MCF 10A (cell line): Measurements from ENCODE around the gene SYNCRIP. TPM values are rescaled to one million over a fixed set of nuclear protein-coding genes. Genes with fewer than 3 reads are reported as not detected.

Source experiments
- BruUV-seq: library from RNA; stranded (reverse); fragments of 400-500 nt; replicated peaks from 2 replicates; lab custom pipeline; 2021; lab: Mats Ljungman, UMichigan
- CTCF ChIA-PET: fragments of 300-600 bp; sonication (Branson Sonifier 250); formaldehyde crosslinking; extraction: SDS; loops from one replicate; lab custom pipeline; 2021; ENCODE audit warnings: antibody characterized with exemption, inconsistent platforms; lab: Yijun Ruan, JAX
- POLR2A ChIA-PET: fragments of 300-600, 350-650 bp; sonication (Branson Sonifier 250); formaldehyde crosslinking; extraction: SDS; loops from one replicate; lab custom pipeline; 2020; ENCODE audit warnings: antibody characterized with exemption, inconsistent platforms; lab: Yijun Ruan, JAX
- DNase-seq: peaks from one replicate; pipeline ENCODE4 v3.0.0-alpha.2; 2018; ENCODE audit not compliant: unreplicated experiment
- H3K27ac Mint-ChIP-seq: one replicate; pipeline ENCODE4 v1.8.0; 2022; ENCODE audit warnings: mild to moderate bottlenecking, low read depth, mixed read lengths; ENCODE audit not compliant: unreplicated experiment
- H3K27me3 Mint-ChIP-seq: one replicate; pipeline ENCODE4 v1.8.0; 2022; ENCODE audit warnings: mixed read lengths; ENCODE audit not compliant: insufficient read depth, unreplicated experiment
- H3K36me3 Mint-ChIP-seq: one replicate; pipeline ENCODE4 v1.8.0; 2022; ENCODE audit warnings: mild to moderate bottlenecking, moderate library complexity, mixed read lengths; ENCODE audit not compliant: insufficient read depth, unreplicated experiment
- H3K4me1 Mint-ChIP-seq: one replicate; pipeline ENCODE4 v1.8.0; 2022; ENCODE audit warnings: mixed read lengths; ENCODE audit not compliant: insufficient read depth, unreplicated experiment
- H3K4me3 Mint-ChIP-seq: one replicate; pipeline ENCODE4 v1.8.0; 2022; ENCODE audit warnings: mild to moderate bottlenecking, moderate library complexity, mixed read lengths; ENCODE audit not compliant: unreplicated experiment
- H3K9me3 Mint-ChIP-seq: one replicate; pipeline ENCODE4 v1.8.0; 2022; ENCODE audit warnings: mixed read lengths; ENCODE audit not compliant: unreplicated experiment
- CTCF ChIP-seq: fragments of 200-600 bp; IDR thresholded peaks from one replicate; pipeline ENCODE4 v1.8.0; 2022; ENCODE audit warnings: antibody characterized with exemption, mild to moderate bottlenecking; ENCODE audit not compliant: unreplicated experiment
- intact Hi-C: fragments of 100-400 bp; cut with micrococcal nuclease; formaldehyde crosslinking; loops from 2 replicates; pipeline ENCODE4 v1.14.1; 2022
- total RNA-seq: library from RNA; stranded (reverse); gene quantifications from 2 replicates; pipeline ENCODE4 v1.2.3, GENCODE V29; 2022

SYNCRIP gene
- total RNA-seq, 1 experiment from 2014 or later = 161 TPM

- Mint-ChIP-seq H3K4me3 (peak overlapping the region; percentile 19), H3K27me3 (no peaks in the 10 kb centered on the region), H3K36me3 (peaks cover 45% of the 10 kb centered on the region), H3K4me1 (peaks cover 17% of the 10 kb centered on the region), H3K27ac (peak overlapping the region; percentile 4), H3K9me3 (no peaks in the 10 kb centered on the region)
- peak; percentile 83 for DNase-seq
- ChIA-PET CTCF (interaction anchor here (0.6 to 1.1 kb wide), 2 partner anchors 19 to 992 kb away, joined by 3 to 4 read pairs; no protein-coding TSS in a partner anchor), POLR2A (interaction anchor here (0.6 to 10.9 kb wide), 8 partner anchors 8 to 1854 kb away, joined by 3 to 889 read pairs (median 4); partner anchors contain the start of genes SNX14 and SYNCRIP)
- no TSS peak for BruUV-seq
- no peak for TF ChIP-seq CTCF
- intact Hi-C loops = loop anchor here (10.0 kb wide), 1 partner anchor 46 kb away; no protein-coding TSS in a partner anchor
These were observed 27.9 kb upstream of the SYNCRIP start for GRCh38 chr6:85670573-85670972.

- Mint-ChIP-seq H3K9me3 (no peaks in the 10 kb centered on the region), H3K36me3 (peaks cover 38% of the 10 kb centered on the region), H3K4me1 (peaks cover 14% of the 10 kb centered on the region), H3K27ac (no peak overlapping the region), H3K27me3 (no peaks in the 10 kb centered on the region), H3K4me3 (no peak overlapping the region)
- intact Hi-C loops = loop anchor here (10.0 kb wide), 1 partner anchor 45 kb away; no protein-coding TSS in a partner anchor
- peak; percentile 68 for DNase-seq
- no peak for TF ChIP-seq CTCF
- BruUV-seq = no TSS peak
- POLR2A ChIA-PET = interaction anchor here (0.7 to 10.9 kb wide), 7 partner anchors 9 to 76 kb away, joined by 3 to 889 read pairs (median 3); partner anchors contain the start of genes SNX14 and SYNCRIP
- CTCF ChIA-PET = interaction anchor here (1.1 kb wide), 1 partner anchor 18 kb away, joined by 3 read pairs; no protein-coding TSS in a partner anchor
These were observed 27.1 kb upstream of the SYNCRIP start for GRCh38 chr6:85669735-85670194.

- POLR2A ChIA-PET = interaction anchor here (0.7 to 5.9 kb wide), 4 partner anchors 8 to 19 kb away, joined by 3 to 45 read pairs (median 4); partner anchors contain the start of gene SYNCRIP
- intact Hi-C loops = no loop called here
- Mint-ChIP-seq H3K27ac (no peak overlapping the region), H3K4me1 (peaks cover 6% of the 10 kb centered on the region), H3K36me3 (no peaks in the 10 kb centered on the region), H3K27me3 (no peaks in the 10 kb centered on the region), H3K4me3 (no peak overlapping the region), H3K9me3 (no peaks in the 10 kb centered on the region)
- no peak for DNase-seq
- CTCF ChIA-PET = interaction anchor here (0.6 to 0.9 kb wide), 3 partner anchors 12 to 186 kb away, joined by 3 to 4 read pairs (median 3); no protein-coding TSS in a partner anchor
- BruUV-seq = no TSS peak
- no peak for TF ChIP-seq CTCF
These were observed 19.6 kb upstream of the SYNCRIP start for GRCh38 chr6:85662251-85662650.

GRCh38 chr6:85660181-85660611, 17.5 kb upstream of the SYNCRIP start:
- Mint-ChIP-seq H3K36me3 (no peaks in the 10 kb centered on the region), H3K4me3 (no peak overlapping the region), H3K27me3 (no peaks in the 10 kb centered on the region), H3K4me1 (peaks cover 6% of the 10 kb centered on the region), H3K27ac (peak overlapping the region; percentile 13), H3K9me3 (no peaks in the 10 kb centered on the region)
- BruUV-seq = no TSS peak
- POLR2A ChIA-PET = interaction anchor here (0.7 to 5.9 kb wide), 4 partner anchors 10 to 1274 kb away, joined by 3 to 45 read pairs (median 17); partner anchors contain the start of gene SYNCRIP
- intact Hi-C loops = no loop called here
- peak; percentile 81 for DNase-seq
- TF ChIP-seq CTCF = no peak
- CTCF ChIA-PET = interaction anchor here (0.9 kb wide), 1 partner anchor 71 kb away, joined by 3 read pairs; no protein-coding TSS in a partner anchor
